GM12864 (cell line): ENCODE data around the gene CLIC1.

ENCODE experiments used
- DNase-seq: peaks from one replicate; pipeline ENCODE4 v3.0.0-alpha.2; 2011; ENCODE audit warnings: low read depth
- H3K4me3 ChIP-seq: 2 replicates; pipeline ENCODE4 v1.5.1; 2011; ENCODE audit warnings: mild to moderate bottlenecking, low read depth, low read length, control low read depth
- TF ChIP-seq, protein P1 (sequence below): IDR thresholded peaks from 2 replicates; pipeline ENCODE4 v1.5.1; 2011; ENCODE audit warnings: low read depth, mild to moderate bottlenecking, moderate library complexity, low read length, control low read depth, inconsistent platforms; ENCODE audit errors: missing control alignments

Gene CLIC1

DNA sequence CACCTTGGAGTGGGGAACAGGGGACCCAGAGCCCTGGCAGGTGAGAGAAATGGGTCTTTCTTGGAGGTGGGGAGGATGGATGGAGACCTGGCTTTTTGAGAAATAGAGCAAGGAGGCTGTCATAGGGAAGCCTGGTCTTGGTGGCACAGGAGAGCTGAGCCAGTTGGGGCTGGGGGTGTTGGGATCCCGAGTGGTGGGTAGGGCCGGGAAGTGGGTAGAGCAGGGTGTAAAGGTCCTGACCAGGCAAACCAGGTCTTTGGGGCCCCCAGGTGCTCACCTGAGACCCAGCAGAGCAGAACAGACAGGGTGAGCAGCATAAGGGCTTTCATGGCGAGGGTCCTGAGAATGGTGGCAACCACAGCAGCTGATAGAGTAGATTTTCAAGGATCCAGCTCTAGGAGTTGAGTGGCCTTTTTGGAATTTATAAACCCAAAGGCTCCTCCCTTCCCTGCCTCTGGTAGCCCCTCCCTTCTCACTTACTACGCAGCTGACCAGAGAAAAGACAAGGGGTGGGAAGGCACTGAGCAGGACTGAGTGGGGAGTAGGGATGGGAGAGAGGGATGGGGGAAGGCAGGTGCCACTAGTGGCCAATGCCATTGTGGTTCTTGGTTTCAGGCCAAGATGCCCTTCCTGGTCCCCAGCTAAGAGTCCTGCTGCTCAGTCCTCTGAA lies 14.8 kb downstream of the CLIC1 start, which contains the start of gene LY6G6C:
LY6G6C (minus strand) TSS at position 396 of the 670 bp plus-strand sequence; CDS start at position 329, 67 bp downstream.
- no peak within 1 kb of the TSS for H3K4me3 ChIP-seq
- no peak for DNase-seq
- TF ChIP-seq, protein P1, sequence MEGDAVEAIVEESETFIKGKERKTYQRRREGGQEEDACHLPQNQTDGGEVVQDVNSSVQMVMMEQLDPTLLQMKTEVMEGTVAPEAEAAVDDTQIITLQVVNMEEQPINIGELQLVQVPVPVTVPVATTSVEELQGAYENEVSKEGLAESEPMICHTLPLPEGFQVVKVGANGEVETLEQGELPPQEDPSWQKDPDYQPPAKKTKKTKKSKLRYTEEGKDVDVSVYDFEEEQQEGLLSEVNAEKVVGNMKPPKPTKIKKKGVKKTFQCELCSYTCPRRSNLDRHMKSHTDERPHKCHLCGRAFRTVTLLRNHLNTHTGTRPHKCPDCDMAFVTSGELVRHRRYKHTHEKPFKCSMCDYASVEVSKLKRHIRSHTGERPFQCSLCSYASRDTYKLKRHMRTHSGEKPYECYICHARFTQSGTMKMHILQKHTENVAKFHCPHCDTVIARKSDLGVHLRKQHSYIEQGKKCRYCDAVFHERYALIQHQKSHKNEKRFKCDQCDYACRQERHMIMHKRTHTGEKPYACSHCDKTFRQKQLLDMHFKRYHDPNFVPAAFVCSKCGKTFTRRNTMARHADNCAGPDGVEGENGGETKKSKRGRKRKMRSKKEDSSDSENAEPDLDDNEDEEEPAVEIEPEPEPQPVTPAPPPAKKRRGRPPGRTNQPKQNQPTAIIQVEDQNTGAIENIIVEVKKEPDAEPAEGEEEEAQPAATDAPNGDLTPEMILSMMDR, result no peak

DNA sequence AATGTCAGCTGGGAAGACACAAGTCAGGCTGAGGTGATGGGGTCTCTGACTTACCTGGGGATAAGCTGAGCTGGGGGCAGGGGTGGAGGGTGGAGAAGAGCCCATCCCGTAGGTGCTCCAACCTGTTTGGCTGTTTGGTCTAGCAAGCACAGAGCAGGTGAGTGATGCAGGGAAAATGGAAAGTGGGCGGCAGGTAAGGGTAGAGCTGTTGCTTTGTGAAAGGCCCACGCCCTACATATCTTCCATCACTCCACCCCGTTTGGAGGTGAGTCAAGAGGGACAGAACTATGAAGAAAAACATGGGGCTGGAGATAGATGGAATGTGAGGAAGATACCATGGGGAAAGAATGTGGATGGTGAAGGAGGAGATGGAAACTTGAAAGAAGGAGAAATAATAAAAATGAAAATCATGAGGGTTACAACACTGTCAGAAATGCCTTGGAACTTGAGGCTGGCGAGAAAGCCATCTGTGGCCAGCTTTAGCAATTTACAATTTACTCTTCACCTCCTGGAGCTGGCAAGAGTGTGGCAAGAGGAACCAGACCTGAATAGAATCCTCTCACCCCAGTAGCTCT lies 16.0 kb downstream of the CLIC1 start:
- TF ChIP-seq, protein P1, result no peak
- no peak overlapping the region for H3K4me3 ChIP-seq
- no peak for DNase-seq

DNA sequence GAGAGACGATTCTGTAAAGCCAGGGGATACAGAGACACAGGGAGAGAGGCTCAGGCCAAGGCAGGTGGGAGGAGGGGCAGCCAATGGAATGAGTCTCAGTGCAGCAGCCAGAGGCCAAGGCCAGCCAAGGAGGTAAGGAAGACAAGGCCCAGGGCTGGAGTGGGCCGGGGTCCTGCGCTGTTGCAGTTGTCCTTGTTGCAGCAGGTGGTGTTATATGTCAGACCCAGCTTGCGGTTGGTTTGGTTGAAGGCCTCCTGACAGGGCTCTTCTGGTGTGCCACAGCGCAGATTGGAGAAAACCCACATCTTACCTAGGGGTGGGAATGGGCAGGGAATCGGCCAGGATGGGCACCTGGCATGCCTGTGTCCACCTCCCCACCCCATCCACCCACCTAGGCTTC lies 17.3 kb downstream of the CLIC1 start:
- H3K4me3 ChIP-seq, result no peak overlapping the region
- TF ChIP-seq, protein P1, result no peak
- no peak for DNase-seq

DNA sequence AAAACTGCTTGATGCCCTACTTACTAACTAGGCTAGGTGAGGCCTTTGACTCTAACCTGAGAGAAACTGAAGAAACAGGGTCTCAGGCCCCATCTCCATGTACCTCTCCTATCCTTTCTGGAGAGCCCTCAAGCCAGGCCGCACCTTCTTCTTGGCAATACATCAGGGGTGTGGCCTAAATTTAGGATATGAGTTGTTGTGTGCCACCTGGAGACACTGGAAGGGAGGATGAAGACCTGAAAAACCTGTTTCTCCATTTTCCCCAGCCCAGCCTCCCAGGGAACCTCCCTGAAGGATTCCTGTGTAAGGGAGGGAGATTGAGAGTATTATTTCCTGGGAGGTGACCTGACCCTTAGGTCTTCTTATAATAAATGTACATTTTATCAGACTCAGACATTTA lies 18.1 kb downstream of the CLIC1 start:
- no peak overlapping the region for H3K4me3 ChIP-seq
- TF ChIP-seq, protein P1, result no peak
- DNase-seq, result no peak

DNA sequence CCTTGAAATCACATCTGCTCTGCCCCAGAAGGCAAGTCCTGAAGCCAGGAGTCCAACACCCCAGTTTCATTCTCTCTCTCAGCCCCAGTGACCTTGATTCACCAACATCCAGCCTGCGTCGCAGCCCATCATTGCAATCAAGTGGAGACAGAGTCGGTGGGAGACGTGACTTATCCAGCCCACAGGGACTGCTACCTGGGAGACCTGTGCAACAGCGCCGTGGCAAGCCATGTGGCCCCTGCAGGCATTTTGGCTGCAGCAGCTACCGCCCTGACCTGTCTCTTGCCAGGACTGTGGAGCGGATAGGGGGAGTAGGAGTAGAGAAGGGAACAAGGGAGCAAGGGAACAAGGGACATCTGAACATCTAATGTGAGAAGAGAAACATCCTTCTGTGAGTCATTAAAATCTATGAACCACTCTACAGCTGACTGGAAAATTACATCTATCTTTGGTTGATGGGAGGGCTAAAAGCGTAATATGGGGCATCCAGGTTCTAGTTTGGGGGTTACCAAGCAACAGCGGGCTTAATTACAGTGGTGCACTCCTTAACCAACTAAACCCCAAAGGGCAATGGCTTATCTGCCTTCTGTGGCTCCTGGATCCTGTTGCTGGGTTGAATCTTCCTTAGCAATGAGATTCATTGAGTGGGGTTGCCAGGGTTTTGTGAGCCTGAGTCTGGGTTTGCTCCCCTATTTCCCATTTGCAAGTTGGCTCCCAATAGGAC lies 18.7 kb downstream of the CLIC1 start:
- DNase-seq, result no peak
- H3K4me3 ChIP-seq, result no peak overlapping the region
- TF ChIP-seq, protein P1, result no peak

DNA sequence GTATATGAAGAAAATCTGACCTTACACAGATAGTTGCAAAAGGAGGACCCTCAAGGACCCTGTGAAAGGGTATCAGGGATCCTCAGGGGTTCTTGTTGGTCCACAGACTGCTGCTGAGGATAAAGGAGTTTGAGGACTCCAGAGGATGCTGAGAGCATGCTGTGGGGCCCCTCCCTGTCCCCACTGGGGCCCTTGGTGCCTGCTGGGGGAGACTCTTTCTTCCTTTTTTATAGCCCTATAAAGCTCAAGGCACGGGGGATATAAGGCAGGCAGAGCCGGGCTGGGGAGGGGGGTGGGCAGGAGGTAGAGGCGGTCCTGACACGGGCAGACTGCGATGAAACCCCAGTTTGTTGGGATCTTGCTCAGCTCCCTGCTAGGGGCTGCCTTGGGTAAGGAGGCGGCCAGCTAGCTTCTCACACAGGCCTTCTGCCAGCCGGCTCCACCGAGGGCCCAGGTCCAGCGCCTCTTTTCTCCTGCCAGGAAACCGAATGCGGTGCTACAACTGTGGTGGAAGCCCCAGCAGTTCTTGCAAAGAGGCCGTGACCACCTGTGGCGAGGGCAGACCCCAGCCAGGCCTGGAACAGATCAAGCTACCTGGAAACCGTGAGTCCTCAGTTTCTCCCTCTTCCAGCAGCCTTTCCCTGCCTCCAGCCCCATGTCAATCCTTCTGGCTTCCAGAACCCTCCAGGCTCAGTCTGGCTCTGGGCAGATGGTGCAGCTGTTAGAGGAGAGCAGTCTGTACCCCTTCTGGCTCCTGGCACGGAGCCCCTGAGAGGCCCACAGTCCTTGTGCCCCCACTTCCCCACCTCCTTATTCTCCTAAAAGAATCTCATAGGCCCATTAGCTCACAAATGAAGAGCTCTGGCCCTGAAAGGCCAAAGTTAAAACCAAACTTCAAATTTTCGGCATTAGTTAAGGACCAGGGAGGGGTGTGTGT lies 21.0 kb downstream of the CLIC1 start, which contains the start of gene LY6G6D:
LY6G6D (plus strand) TSS at position 327 of the 937 bp plus-strand sequence; CDS start at position 335, 8 bp downstream.
- no peak for DNase-seq
- TF ChIP-seq, protein P1, result no peak
- no peak within 1 kb of the TSS for H3K4me3 ChIP-seq
